GM12873 (cell line): Measurements from ENCODE around the gene LAPTM5.

ENCODE experiments used
- TF ChIP-seq, protein P1 (sequence below): IDR thresholded peaks from 2 replicates; pipeline ENCODE4 v1.5.1; 2012; ENCODE audit warnings: low read depth, mild to moderate bottlenecking, moderate library complexity, low read length, control low read depth; ENCODE audit not compliant: insufficient read depth; ENCODE audit errors: missing control alignments

Gene LAPTM5

DNA sequence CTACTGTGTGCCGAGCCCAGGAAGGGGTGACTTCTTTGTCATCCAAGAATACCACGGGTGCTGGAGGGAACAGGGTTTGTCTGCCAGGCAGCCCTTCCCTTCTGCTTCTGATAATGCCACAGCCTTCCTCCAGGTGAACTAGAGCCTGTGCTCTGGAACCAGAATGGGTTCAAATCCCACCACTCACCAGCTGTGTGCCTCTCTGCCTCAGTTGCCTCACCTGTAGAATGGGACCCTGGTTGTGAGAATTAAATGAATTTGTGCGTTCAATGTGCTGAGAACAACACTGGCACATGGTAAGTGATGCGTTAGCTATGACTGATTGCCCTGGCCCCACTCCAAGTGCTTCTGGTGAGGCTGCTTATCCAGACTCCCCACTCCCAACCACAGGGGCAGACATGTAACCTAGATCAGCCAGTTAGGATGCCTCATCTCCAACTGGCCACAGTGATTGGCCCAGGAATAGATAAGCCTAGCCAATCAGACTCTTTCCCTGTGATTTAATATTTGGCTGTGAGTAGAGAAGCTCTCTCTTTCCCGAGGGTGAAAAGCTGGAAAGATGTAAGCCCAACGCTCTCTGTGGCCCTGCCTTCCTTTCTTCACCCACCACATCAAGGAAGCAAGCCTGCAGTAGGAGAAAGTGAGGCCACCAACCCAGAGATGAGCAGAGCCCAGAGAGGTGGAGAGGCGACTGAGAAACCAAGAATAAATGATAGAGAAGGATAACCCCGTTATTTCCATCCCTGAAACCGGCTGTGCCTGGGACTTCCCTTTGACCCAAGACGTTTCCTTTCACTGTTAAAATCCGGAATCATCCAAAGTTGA is 20.8 kb upstream of the LAPTM5 start:
- TF ChIP-seq, protein P1, sequence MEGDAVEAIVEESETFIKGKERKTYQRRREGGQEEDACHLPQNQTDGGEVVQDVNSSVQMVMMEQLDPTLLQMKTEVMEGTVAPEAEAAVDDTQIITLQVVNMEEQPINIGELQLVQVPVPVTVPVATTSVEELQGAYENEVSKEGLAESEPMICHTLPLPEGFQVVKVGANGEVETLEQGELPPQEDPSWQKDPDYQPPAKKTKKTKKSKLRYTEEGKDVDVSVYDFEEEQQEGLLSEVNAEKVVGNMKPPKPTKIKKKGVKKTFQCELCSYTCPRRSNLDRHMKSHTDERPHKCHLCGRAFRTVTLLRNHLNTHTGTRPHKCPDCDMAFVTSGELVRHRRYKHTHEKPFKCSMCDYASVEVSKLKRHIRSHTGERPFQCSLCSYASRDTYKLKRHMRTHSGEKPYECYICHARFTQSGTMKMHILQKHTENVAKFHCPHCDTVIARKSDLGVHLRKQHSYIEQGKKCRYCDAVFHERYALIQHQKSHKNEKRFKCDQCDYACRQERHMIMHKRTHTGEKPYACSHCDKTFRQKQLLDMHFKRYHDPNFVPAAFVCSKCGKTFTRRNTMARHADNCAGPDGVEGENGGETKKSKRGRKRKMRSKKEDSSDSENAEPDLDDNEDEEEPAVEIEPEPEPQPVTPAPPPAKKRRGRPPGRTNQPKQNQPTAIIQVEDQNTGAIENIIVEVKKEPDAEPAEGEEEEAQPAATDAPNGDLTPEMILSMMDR: no peak

DNA sequence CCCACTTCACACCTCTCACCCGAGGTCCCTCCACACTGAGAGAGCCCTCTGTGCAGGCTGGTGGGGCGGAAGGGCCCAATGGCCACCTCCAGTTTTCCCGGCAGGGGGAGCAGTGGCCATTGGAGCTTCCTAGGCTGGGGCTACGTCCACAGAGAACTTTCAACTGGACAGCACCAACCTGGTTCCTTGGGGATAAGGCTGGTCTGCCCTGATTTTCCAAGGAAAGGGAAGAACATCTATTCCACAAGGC is 20.3 kb upstream of the LAPTM5 start:
- TF ChIP-seq, protein P1: no peak

DNA sequence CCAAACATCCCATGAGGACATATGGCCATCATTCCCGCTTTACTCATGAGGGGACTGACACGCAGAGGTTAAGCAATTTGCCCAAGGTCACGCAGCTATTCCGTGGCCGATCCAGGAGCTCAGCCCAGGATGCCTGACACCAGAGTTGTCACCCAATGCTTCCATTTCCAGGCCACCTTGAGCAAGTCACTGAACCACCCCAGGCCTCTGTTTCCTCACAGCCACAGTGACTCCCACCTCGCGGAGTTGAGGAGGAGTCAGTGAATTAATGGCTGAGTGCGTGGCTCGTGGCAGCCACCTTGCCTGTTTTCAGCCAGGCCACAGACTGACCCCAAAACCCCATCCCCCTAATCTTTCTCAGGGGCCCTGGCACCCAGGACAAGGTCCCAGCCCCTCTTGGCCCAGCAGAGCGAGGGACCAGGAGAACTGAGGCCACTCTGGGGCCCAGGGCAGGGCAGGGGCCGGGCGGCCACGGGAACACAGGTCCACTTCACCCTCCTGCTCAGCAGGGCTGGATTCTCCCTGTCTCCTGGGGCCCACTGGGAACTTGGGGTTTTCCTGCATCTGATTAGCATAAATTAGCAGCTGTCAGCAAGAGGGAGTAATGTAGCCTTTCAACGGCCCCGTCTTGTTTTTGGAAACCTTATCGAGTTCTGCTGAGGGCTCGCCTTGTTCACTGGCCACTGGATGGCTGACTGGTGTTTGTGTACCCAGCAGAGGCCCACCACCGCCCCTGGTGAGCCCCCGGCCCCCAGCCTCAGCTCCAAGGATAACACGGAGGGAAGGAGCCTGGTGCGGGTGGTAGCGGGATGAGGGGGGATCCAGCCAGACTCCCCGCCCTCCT is 19.7 kb upstream of the LAPTM5 start:
- TF ChIP-seq, protein P1: no peak

DNA sequence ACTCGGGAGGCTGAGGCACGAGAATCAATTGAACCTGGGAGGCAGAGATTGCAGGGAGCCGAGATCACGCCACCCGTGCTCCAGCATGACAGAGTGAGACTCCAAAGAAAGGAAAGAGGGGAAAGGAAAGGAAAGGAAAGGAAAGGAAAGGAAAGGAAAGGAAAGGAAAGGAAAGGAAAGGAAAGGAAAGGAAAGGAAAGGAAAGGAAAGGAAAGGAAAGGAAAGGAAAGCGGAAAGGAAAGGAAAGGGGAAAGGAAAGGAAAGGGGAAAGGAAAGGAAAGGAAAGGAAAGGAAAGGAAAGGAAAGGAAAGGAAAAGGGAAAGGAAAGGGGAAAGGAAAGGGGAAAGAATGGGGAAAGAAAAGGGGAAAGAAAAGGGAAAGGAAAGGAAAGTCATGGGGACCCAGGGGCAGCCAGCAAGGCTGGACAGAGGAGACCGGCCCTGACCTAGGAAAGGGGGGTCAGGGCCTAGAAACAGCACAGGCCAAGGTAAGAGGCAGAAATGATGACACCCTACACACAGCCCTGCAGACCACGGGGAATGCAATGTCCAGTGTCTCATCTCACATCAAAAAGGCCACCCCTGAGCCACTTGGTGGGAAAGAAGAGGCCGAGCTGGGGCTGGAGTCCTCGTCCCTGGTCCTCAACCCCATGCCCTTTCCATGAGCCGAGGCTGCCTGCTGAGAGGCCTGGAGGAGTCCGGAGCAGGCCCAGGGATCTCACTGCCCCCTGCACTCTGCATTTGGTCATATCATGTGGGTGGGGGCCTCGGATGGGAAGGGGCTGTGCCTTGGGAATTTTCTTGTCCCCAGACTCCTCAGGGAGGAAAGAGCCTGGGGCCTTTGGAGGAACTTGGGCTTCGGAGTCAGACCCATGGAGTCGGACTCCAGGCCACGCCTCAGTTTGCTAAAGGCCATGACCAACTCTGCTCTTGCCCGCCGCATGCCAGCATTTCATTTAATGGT is 18.8 kb upstream of the LAPTM5 start:
- TF ChIP-seq, protein P1: no peak

DNA sequence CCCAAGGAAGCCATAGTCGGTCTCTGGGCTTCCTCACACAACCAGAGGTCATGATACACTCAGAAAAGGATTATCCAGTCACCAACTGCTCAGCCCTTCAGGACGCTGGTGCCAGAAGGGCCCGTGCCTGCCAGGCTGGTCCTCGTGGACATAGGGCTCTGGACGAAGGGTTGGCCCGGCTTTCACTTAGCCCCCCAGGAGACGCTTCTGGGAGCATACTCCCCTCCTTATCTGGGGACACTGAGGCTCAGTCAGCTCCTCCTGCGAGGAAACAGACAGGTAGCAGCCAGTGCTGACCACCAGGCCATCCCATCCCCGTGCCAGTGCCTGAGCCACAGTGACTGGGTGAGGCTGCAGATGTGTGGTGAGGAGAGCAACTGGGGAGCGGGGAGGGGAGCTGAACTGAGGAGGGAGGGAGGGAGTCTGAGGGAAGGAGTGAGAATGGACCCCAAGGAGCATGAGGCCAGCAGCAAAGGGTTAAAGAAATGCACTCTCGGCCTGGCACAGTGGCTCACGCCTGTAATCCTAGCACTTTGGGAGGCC is 17.9 kb upstream of the LAPTM5 start:
- TF ChIP-seq, protein P1: no peak

DNA sequence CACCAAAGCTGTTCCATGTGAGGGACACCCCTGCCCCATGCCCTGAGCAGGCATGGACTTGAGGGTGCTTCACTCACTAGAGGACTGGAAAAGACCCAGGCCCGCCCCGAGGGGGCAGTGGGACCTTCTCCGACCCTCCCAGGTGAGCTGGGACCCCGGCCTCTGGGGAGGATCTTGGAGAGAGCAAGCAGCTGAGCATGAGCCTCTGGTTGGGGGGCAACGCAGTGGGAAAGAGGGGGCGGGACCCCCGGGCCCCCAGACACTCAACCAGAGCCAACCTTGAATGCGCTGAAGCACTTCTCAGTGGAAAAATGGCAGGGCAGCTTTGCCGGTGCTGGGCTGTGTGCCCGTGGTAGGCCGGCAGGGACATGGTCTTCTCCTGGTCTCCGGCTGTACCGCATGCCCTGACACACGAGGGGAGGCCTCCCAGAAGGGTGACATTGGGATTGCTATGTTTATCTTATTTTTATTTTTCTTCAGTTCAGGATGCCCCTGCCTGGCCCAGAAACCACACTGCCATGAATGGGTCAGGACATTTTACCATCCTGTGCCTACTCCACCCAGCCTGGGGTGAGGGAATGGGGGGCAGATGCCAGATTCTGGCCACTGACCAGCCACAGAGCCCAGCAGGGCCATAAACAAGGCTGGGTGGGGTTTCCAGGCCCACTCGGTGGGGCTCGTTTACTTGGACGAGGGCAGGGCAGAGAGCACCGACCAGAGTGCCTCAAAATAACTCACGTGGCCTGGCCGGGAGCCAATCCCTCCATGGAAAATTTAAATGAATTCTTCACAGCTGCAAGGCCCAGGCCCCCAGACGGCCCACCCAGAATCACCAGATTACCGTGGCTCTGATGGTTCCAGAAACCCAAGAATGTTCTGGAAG is 17.2 kb upstream of the LAPTM5 start:
- TF ChIP-seq, protein P1: no peak
